Measurements from ENCODE around the gene MYL11.

DNA sequence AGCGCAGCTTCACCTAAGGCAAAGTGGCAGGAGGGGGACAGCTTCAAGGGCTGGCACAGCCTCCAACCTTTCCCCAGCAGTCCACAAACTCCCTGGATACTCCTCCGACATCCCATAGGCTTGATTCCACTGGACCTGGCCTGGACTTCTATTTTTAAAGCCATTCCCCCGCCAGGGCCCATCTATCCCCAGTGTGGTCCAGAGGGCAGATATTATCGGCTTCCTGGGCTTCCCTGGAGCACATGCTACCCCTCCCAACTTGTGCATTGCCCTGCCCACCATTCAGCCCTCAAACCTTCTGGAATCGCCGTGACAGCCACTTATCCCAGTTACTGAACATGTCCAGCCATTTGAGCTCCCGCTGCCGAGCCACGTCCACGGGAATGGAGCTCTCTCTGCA is 9.4 kb upstream of the MYL11 start:
- TF ChIP-seq, protein P1, sequence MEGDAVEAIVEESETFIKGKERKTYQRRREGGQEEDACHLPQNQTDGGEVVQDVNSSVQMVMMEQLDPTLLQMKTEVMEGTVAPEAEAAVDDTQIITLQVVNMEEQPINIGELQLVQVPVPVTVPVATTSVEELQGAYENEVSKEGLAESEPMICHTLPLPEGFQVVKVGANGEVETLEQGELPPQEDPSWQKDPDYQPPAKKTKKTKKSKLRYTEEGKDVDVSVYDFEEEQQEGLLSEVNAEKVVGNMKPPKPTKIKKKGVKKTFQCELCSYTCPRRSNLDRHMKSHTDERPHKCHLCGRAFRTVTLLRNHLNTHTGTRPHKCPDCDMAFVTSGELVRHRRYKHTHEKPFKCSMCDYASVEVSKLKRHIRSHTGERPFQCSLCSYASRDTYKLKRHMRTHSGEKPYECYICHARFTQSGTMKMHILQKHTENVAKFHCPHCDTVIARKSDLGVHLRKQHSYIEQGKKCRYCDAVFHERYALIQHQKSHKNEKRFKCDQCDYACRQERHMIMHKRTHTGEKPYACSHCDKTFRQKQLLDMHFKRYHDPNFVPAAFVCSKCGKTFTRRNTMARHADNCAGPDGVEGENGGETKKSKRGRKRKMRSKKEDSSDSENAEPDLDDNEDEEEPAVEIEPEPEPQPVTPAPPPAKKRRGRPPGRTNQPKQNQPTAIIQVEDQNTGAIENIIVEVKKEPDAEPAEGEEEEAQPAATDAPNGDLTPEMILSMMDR (IDR thresholded peaks at IDR 0.05), result no peak
- no peak for TF ChIP-seq POLR2A (IDR thresholded peaks at IDR 0.05)

All from Peyer's patch (tissue), 4 donors.